KBM-7 (cell line): ENCODE measurements around the gene JOSD1.
A peak's percentile ranks its signal among the peaks of the same experiment; 100 is the strongest.
"Not testable (repeated sequence)": the region's sequence is repeated elsewhere in the genome, so short reads cannot be mapped to it uniquely, and the experiment has no call there.

ENCODE experiments used
- DNase-seq: peaks from one replicate; pipeline ENCODE4 v3.0.0-alpha.2; 2015
- in situ Hi-C: fragments of 300-500 bp; cut with MboI; formaldehyde crosslinking; loops from 2 replicates; pipeline ENCODE4 v1.14.3; 2020; ENCODE audit warnings: low sequenced_read_pairs, low pct_unique_long_range_greater_than_20kb, mixed read lengths

The JOSD1 gene

GRCh38 chr22:38649841-38650522, 50.8 kb downstream of the JOSD1 start:
- in situ Hi-C loops, result no loop called here
- DNase-seq, result no peak

- in situ Hi-C loops, result no loop called here
Observed at GRCh38 chr22:38645430-38645829, 55.3 kb downstream of the JOSD1 start.

GRCh38 chr22:38644245-38644644, 56.5 kb downstream of the JOSD1 start:
- in situ Hi-C loops, DNase-seq: not testable (repeated sequence)

More at GRCh38 chr22:38645430-38645829, 55.3 kb downstream of the JOSD1 start:
- DNase-seq, result peak; percentile 37

- in situ Hi-C loops, result no loop called here
- DNase-seq, result no peak
Observed at GRCh38 chr22:38641476-38642040, 59.2 kb downstream of the JOSD1 start.

- DNase-seq, result no peak
- in situ Hi-C loops, result no loop called here
Observed at GRCh38 chr22:38638728-38639127, 62.0 kb downstream of the JOSD1 start.

- DNase-seq, result no peak
- in situ Hi-C loops, result no loop called here
Observed at GRCh38 chr22:38638216-38638615, 62.5 kb downstream of the JOSD1 start.
